ENCODE results near the gene SUSD4.

DNA sequence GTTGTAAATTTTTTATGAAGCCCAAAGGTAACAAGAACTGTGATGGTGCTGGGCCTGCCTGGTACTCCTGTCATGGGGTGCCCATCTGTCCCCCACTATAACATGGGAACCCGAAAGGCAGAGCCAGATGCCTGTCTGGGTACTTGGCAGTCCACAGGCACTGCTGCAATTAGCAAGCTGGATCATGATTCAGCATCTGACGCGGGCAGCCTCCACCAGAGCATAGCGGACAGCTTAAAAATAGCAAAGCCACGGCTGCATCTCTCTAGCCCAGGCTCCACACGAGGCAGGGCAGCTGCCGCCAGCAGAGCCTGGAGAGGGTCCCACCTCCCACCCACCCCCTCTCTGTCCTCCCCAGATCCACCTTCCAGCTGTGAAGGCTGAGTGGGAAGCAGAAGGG, 22.9 kb downstream of the SUSD4 start:
- TF ChIP-seq RAD21 (IDR thresholded peaks at IDR 0.05; ENCODE audit: low read depth): no peak
- TF ChIP-seq FOXM1 (IDR thresholded peaks at IDR 0.05; ENCODE audit: borderline replicate concordance, low read depth): no peak
- TF ChIP-seq EP300 (IDR thresholded peaks at IDR 0.05; ENCODE audit: borderline replicate concordance): no peak
- no peak for TF ChIP-seq TAF1 (IDR thresholded peaks at IDR 0.05; ENCODE audit: low read depth)
- TF ChIP-seq CREB1 (IDR thresholded peaks at IDR 0.05; ENCODE audit: low read depth): no peak
- TF ChIP-seq, protein P1, sequence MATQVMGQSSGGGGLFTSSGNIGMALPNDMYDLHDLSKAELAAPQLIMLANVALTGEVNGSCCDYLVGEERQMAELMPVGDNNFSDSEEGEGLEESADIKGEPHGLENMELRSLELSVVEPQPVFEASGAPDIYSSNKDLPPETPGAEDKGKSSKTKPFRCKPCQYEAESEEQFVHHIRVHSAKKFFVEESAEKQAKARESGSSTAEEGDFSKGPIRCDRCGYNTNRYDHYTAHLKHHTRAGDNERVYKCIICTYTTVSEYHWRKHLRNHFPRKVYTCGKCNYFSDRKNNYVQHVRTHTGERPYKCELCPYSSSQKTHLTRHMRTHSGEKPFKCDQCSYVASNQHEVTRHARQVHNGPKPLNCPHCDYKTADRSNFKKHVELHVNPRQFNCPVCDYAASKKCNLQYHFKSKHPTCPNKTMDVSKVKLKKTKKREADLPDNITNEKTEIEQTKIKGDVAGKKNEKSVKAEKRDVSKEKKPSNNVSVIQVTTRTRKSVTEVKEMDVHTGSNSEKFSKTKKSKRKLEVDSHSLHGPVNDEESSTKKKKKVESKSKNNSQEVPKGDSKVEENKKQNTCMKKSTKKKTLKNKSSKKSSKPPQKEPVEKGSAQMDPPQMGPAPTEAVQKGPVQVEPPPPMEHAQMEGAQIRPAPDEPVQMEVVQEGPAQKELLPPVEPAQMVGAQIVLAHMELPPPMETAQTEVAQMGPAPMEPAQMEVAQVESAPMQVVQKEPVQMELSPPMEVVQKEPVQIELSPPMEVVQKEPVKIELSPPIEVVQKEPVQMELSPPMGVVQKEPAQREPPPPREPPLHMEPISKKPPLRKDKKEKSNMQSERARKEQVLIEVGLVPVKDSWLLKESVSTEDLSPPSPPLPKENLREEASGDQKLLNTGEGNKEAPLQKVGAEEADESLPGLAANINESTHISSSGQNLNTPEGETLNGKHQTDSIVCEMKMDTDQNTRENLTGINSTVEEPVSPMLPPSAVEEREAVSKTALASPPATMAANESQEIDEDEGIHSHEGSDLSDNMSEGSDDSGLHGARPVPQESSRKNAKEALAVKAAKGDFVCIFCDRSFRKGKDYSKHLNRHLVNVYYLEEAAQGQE (IDR thresholded peaks at IDR 0.05; ENCODE audit: low read depth): no peak
- TF ChIP-seq, protein P2, sequence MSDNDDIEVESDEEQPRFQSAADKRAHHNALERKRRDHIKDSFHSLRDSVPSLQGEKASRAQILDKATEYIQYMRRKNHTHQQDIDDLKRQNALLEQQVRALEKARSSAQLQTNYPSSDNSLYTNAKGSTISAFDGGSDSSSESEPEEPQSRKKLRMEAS (IDR thresholded peaks at IDR 0.05): no peak
- no peak for TF ChIP-seq EGR1 (IDR thresholded peaks at IDR 0.05)
- TF ChIP-seq CEBPB (IDR thresholded peaks at IDR 0.05): no peak
- TF ChIP-seq YY1 (IDR thresholded peaks at IDR 0.05; ENCODE audit: low read depth): no peak
- TF ChIP-seq ZBTB7A (IDR thresholded peaks at IDR 0.05; ENCODE audit: low read depth): no peak
- no peak for TF ChIP-seq TEAD4 (IDR thresholded peaks at IDR 0.05)
- no peak for TF ChIP-seq TCF12 (IDR thresholded peaks at IDR 0.05; ENCODE audit: low read depth)
- TF ChIP-seq, protein P3, sequence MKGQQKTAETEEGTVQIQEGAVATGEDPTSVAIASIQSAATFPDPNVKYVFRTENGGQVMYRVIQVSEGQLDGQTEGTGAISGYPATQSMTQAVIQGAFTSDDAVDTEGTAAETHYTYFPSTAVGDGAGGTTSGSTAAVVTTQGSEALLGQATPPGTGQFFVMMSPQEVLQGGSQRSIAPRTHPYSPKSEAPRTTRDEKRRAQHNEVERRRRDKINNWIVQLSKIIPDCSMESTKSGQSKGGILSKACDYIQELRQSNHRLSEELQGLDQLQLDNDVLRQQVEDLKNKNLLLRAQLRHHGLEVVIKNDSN (IDR thresholded peaks at IDR 0.05): no peak

All from Ishikawa (cell line).